Suprapubic skin (tissue), 4 donors: ENCODE data around the gene WWC1. TPM values are rescaled to one million over a fixed set of nuclear protein-coding genes. Genes with fewer than 3 reads are reported as not detected.

Experiments used
- DNase-seq, 2 donors: peaks; one replicate each; pipeline ENCODE4 v3.0.0-alpha.2; 2019; ENCODE audit warnings: low spot score in 2 of 2
- H3K27ac ChIP-seq: fragments of 200-600 bp; sonication (generic); one replicate; pipeline ENCODE4 v1.5.1; 2019
- H3K27me3 ChIP-seq: fragments of 200-600 bp; sonication (generic); one replicate; pipeline ENCODE4 v1.5.1; 2019
- H3K36me3 ChIP-seq: fragments of 200-600 bp; sonication (generic); one replicate; pipeline ENCODE4 v1.5.1; 2019
- H3K4me1 ChIP-seq: fragments of 200-600 bp; sonication (generic); one replicate; pipeline ENCODE4 v1.5.1; 2019
- H3K4me3 ChIP-seq: fragments of 200-600 bp; sonication (generic); one replicate; pipeline ENCODE4 v1.5.1; 2019; ENCODE audit warnings: mild to moderate bottlenecking
- H3K9me3 ChIP-seq: fragments of 200-600 bp; sonication (generic); one replicate; pipeline ENCODE4 v1.5.1; 2019
- CTCF ChIP-seq, 2 donors: fragments of 200-600 bp in 1 of 2; fragments of 450-650 bp in 1 of 2; sonication (generic) in 1 of 2; IDR thresholded peaks; one replicate each; pipeline ENCODE4 v1.5.1; 2016 to 2019; ENCODE audit warnings: antibody characterized with exemption in 2 of 2, mild to moderate bottlenecking in 1 of 2, moderate library complexity in 1 of 2
- EP300 ChIP-seq: sonication (generic); formaldehyde crosslinking; IDR thresholded peaks from one replicate; pipeline ENCODE4 v1.6.1; 2017; ENCODE audit warnings: antibody characterized with exemption
- POLR2A ChIP-seq, 2 donors: fragments of 450-650 bp; IDR thresholded peaks; one replicate each; pipeline ENCODE4 v1.6.1; 2017; ENCODE audit warnings: antibody characterized with exemption in 2 of 2, mild to moderate bottlenecking in 2 of 2, moderate library complexity in 2 of 2
- POLR2AphosphoS5 ChIP-seq, 3 donors: sonication (generic); formaldehyde crosslinking; IDR thresholded peaks; one replicate each; pipeline ENCODE4 v1.6.1; 2017; ENCODE audit warnings: antibody characterized with exemption in 3 of 3
- WGBS: methylation state at CpG from one replicate; pipeline ENCODE4 v1.1.5; 2018; 5-methylcytosine and 5-hydroxymethylcytosine counted together
- total RNA-seq, 4 donors: library from RNA; depleted of rRNA; stranded (reverse); fragments of >200 nt; gene quantifications; one replicate each; pipeline ENCODE4 v1.1.0, GENCODE V29; 2016

Gene WWC1
- total RNA-seq, 4 donors from 2014 or later = 28.3 to 38.3 (median 31.6) TPM

- H3K9me3 ChIP-seq = no peaks in the 10 kb centered on the region
- no peaks in the 10 kb centered on the region for H3K27me3 ChIP-seq
- no peak overlapping the region for H3K4me3 ChIP-seq
- peak overlapping the region; percentile 23 for H3K27ac ChIP-seq
- no peak for DNase-seq
- TF ChIP-seq EP300 = no peak
- TF ChIP-seq POLR2AphosphoS5 (IDR thresholded peaks at IDR 0.05) = no peak
- TF ChIP-seq CTCF (IDR thresholded peaks at IDR 0.05) = no peak
- no peak for TF ChIP-seq POLR2A (IDR thresholded peaks at IDR 0.05)
- H3K4me1 ChIP-seq = peaks cover 19% of the 10 kb centered on the region
- peaks cover 1% of the 10 kb centered on the region for H3K36me3 ChIP-seq
- 40% methylated on average over 12 of the region's 12 CpGs for WGBS
Observed at GRCh38 chr5:168404365-168404764, 112.9 kb downstream of the WWC1 start.

- 90% methylated on average over 1 of the region's 1 CpG for WGBS
- no peak for DNase-seq
- Histone ChIP-seq H3K27ac (no peak overlapping the region), H3K4me3 (no peak overlapping the region), H3K4me1 (peaks cover 21% of the 10 kb centered on the region), H3K27me3 (no peaks in the 10 kb centered on the region), H3K9me3 (no peaks in the 10 kb centered on the region), H3K36me3 (no peaks in the 10 kb centered on the region)
- no peak for TF ChIP-seq EP300
- no peak for TF ChIP-seq CTCF (IDR thresholded peaks at IDR 0.05)
- no peak for TF ChIP-seq POLR2AphosphoS5 (IDR thresholded peaks at IDR 0.05)
Observed at GRCh38 chr5:168407211-168407610, 115.8 kb downstream of the WWC1 start.

GRCh38 chr5:168408561-168409305 is 117.3 kb downstream of the WWC1 start:
- no peak for TF ChIP-seq EP300
- no peak for TF ChIP-seq CTCF (IDR thresholded peaks at IDR 0.05)
- TF ChIP-seq POLR2A (IDR thresholded peaks at IDR 0.05) = no peak
- TF ChIP-seq POLR2AphosphoS5 (IDR thresholded peaks at IDR 0.05) = no peak
- no peak overlapping the region for H3K4me3 ChIP-seq
- no peaks in the 10 kb centered on the region for H3K9me3 ChIP-seq
- no peak for DNase-seq
- H3K27ac ChIP-seq = no peak overlapping the region
- no peaks in the 10 kb centered on the region for H3K27me3 ChIP-seq
- no peaks in the 10 kb centered on the region for H3K36me3 ChIP-seq
- WGBS = 79% methylated on average over 11 of the region's 11 CpGs
- peaks cover 14% of the 10 kb centered on the region for H3K4me1 ChIP-seq

- TF ChIP-seq POLR2A (IDR thresholded peaks at IDR 0.05) = no peak
- DNase-seq = no peak
- WGBS = 53% methylated on average over 17 of the region's 17 CpGs
- Histone ChIP-seq H3K36me3 (no peaks in the 10 kb centered on the region), H3K27me3 (no peaks in the 10 kb centered on the region), H3K9me3 (no peaks in the 10 kb centered on the region), H3K27ac (no peak overlapping the region), H3K4me1 (peaks cover 9% of the 10 kb centered on the region), H3K4me3 (no peak overlapping the region)
Observed at GRCh38 chr5:168409591-168410458, 118.4 kb downstream of the WWC1 start.

GRCh38 chr5:168411871-168412270 is 120.4 kb downstream of the WWC1 start:
- Histone ChIP-seq H3K27me3 (no peaks in the 10 kb centered on the region), H3K4me1 (peaks cover 9% of the 10 kb centered on the region), H3K36me3 (no peaks in the 10 kb centered on the region), H3K4me3 (no peak overlapping the region), H3K9me3 (no peaks in the 10 kb centered on the region), H3K27ac (no peak overlapping the region)
- TF ChIP-seq CTCF (IDR thresholded peaks at IDR 0.05) (no peak), POLR2A (IDR thresholded peaks at IDR 0.05) (no peak), POLR2AphosphoS5 (IDR thresholded peaks at IDR 0.05) (no peak)
- WGBS = 83% methylated on average over 3 of the region's 3 CpGs
- DNase-seq = no peak
